OCI-LY7 (cell line): Measurements from ENCODE around the gene SRCIN1. TPM values are rescaled to one million over a fixed set of nuclear protein-coding genes. Genes with fewer than 3 reads are reported as not detected.

Source experiments
- BruUV-seq: library from RNA; stranded (reverse); fragments of 400-500 nt; replicated peaks from 2 replicates; lab custom pipeline; 2021; lab: Mats Ljungman, UMichigan
- CTCF ChIA-PET: fragments of 300-600 bp; sonication (Branson Sonifier 250); formaldehyde crosslinking; loops from one replicate; lab custom pipeline; 2022; ENCODE audit warnings: antibody characterized with exemption; ENCODE audit not compliant: unreplicated experiment; lab: Charles Lee
- POLR2A ChIA-PET: fragments of 300-600 bp; sonication (Branson Sonifier 250); formaldehyde crosslinking; loops from one replicate; lab custom pipeline; 2022; ENCODE audit warnings: antibody characterized with exemption; lab: Charles Lee
- DNase-seq: peaks from one replicate; pipeline ENCODE4 v3.0.0-alpha.2; 2015; ENCODE audit warnings: low spot score
- H2AFZ ChIP-seq: fragments of 200-600 bp; sonication (generic), shearing (Covaris generic); 2 replicates; pipeline ENCODE4 v1.6.1; 2014; ENCODE audit warnings: mild to moderate bottlenecking, antibody characterized with exemption, low read length, moderate library complexity
- H3K27ac ChIP-seq: fragments of 200-600 bp; sonication (generic); 2 replicates; pipeline ENCODE4 v1.5.1; 2014; ENCODE audit warnings: mixed run types, low read depth, mild to moderate bottlenecking, moderate library complexity, low read length, inconsistent platforms; ENCODE audit not compliant: poor library complexity, severe bottlenecking
- H3K36me3 ChIP-seq: fragments of 200-600 bp; sonication (generic); 2 replicates; pipeline ENCODE4 v1.6.1; 2014; ENCODE audit warnings: mild to moderate bottlenecking, antibody characterized with exemption, low read length, moderate library complexity, mixed read lengths; ENCODE audit not compliant: insufficient read depth
- H3K4me1 ChIP-seq: fragments of 200-600 bp; sonication (generic); 2 replicates; pipeline ENCODE4 v1.5.1; 2014; ENCODE audit warnings: mild to moderate bottlenecking, low read length; ENCODE audit not compliant: insufficient read depth, poor library complexity, severe bottlenecking
- H3K4me2 ChIP-seq: fragments of 200-600 bp; sonication (generic); 2 replicates; pipeline ENCODE4 v1.6.1; 2014; ENCODE audit warnings: mild to moderate bottlenecking, low read length
- H3K4me3 ChIP-seq: fragments of 200-600 bp; sonication (generic); 2 replicates; pipeline ENCODE4 v1.5.1; 2014; ENCODE audit warnings: mild to moderate bottlenecking, low read depth, low read length; ENCODE audit not compliant: poor library complexity, severe bottlenecking
- H3K79me2 ChIP-seq: fragments of 200-600 bp; sonication (generic); 2 replicates; pipeline ENCODE4 v1.6.1; 2016; ENCODE audit warnings: low read depth, mild to moderate bottlenecking, low read length, moderate library complexity, mixed read lengths; ENCODE audit not compliant: insufficient read depth
- H3K9me2 ChIP-seq: fragments of 200-600 bp; sonication (generic); 2 replicates; pipeline ENCODE4 v1.6.1; 2016; ENCODE audit warnings: mild to moderate bottlenecking, low read length, mixed read lengths; ENCODE audit not compliant: insufficient read depth
- H3K9me3 ChIP-seq: fragments of 200-600 bp; sonication (generic); 2 replicates; pipeline ENCODE4 v1.6.1; 2014; ENCODE audit warnings: mild to moderate bottlenecking, mixed run types, low read length, mixed read lengths
- H4K20me1 ChIP-seq: fragments of 200-600 bp; sonication (generic); 2 replicates; pipeline ENCODE4 v1.6.1; 2014; ENCODE audit warnings: mild to moderate bottlenecking, antibody characterized with exemption, low read length, moderate library complexity, mixed read lengths; ENCODE audit not compliant: insufficient read depth
- CTCF ChIP-seq: fragments of 200-600 bp; sonication (generic); conservative IDR thresholded peaks from 2 replicates; pipeline ENCODE4 v1.5.1; 2014; ENCODE audit warnings: mild to moderate bottlenecking, antibody characterized with exemption, low read length, moderate library complexity, mixed read lengths
- EZH2phosphoT487 ChIP-seq: fragments of 200-600 bp; sonication (generic); IDR thresholded peaks from 2 replicates; pipeline ENCODE4 v1.6.1; 2018; ENCODE audit warnings: low read depth, borderline replicate concordance, mild to moderate bottlenecking, mixed run types, antibody characterized with exemption, low read length, moderate library complexity, mixed read lengths
- intact Hi-C: fragments of 100-400 bp; cut with micrococcal nuclease; formaldehyde crosslinking; loops from one replicate; pipeline ENCODE4 v1.10.0; 2022; ENCODE audit not compliant: unreplicated experiment
- total RNA-seq, 2 experiments: library from RNA; depleted of rRNA in 1 of 2; stranded (reverse); fragments of >200 nt in 1 of 2; shearing (Covaris generic) in 1 of 2; gene quantifications; 2 replicates each; pipeline ENCODE4 v1.2.3, GENCODE V29; 2014 to 2022

SRCIN1 gene
- total RNA-seq, 2 experiments from 2014 or later, result 1.5 to 4.6 TPM

- Histone ChIP-seq H3K36me3 (no peaks in the 10 kb centered on the region), H3K9me2 (no peaks in the 10 kb centered on the region), H3K4me1 (peaks cover 9% of the 10 kb centered on the region), H3K4me2 (no peak overlapping the region), H3K9me3 (no peaks in the 10 kb centered on the region), H3K4me3 (no peak overlapping the region), H4K20me1 (no peaks in the 10 kb centered on the region), H2AFZ (no peak overlapping the region), H3K79me2 (no peaks in the 10 kb centered on the region), H3K27ac (no peak overlapping the region)
- TF ChIP-seq EZH2phosphoT487, result no peak
- no peak for TF ChIP-seq CTCF
- intact Hi-C loops, result no loop called here
- ChIA-PET POLR2A (interaction anchor here (1.3 kb wide), 1 partner anchor 11 kb away, joined by 6 read pairs; no protein-coding TSS in a partner anchor), CTCF (no interaction called here)
- no peak for DNase-seq
- no TSS peak for BruUV-seq
These were observed 8.4 kb downstream of the SRCIN1 start for GRCh38 chr17:38597375-38597774.

GRCh38 chr17:38596651-38597050 is 9.1 kb downstream of the SRCIN1 start:
- Histone ChIP-seq H3K79me2 (no peaks in the 10 kb centered on the region), H4K20me1 (no peaks in the 10 kb centered on the region), H3K9me3 (no peaks in the 10 kb centered on the region), H3K36me3 (no peaks in the 10 kb centered on the region), H2AFZ (no peak overlapping the region), H3K4me1 (peaks cover 16% of the 10 kb centered on the region), H3K4me2 (no peak overlapping the region), H3K9me2 (no peaks in the 10 kb centered on the region), H3K27ac (no peak overlapping the region), H3K4me3 (no peak overlapping the region)
- BruUV-seq, result no TSS peak
- no peak for TF ChIP-seq CTCF
- no peak for TF ChIP-seq EZH2phosphoT487
- intact Hi-C loops, result no loop called here
- no peak for DNase-seq
- ChIA-PET CTCF (no interaction called here), POLR2A (interaction anchor here (1.3 kb wide), 1 partner anchor 10 kb away, joined by 6 read pairs; no protein-coding TSS in a partner anchor)

GRCh38 chr17:38595892-38596291 is 9.9 kb downstream of the SRCIN1 start:
- Histone ChIP-seq H3K4me2 (no peak overlapping the region), H3K4me3 (no peak overlapping the region), H3K4me1 (peaks cover 24% of the 10 kb centered on the region), H3K79me2 (no peaks in the 10 kb centered on the region), H4K20me1 (no peaks in the 10 kb centered on the region), H3K9me3 (no peaks in the 10 kb centered on the region), H3K27ac (no peak overlapping the region), H3K36me3 (no peaks in the 10 kb centered on the region), H3K9me2 (no peaks in the 10 kb centered on the region), H2AFZ (no peak overlapping the region)
- no peak for TF ChIP-seq EZH2phosphoT487
- ChIA-PET CTCF (no interaction called here), POLR2A (interaction anchor here (0.5 kb wide), 1 partner anchor 1103 kb away, joined by 3 read pairs; no protein-coding TSS in a partner anchor)
- no peak for DNase-seq
- intact Hi-C loops, result no loop called here
- no TSS peak for BruUV-seq
